Esophagus squamous epithelium (tissue), 5 donors: ENCODE data around the gene TRAPPC10. TPM values are rescaled to one million over a fixed set of nuclear protein-coding genes. Genes with fewer than 3 reads are reported as not detected.
A peak's percentile ranks its signal among the peaks of the same experiment; 100 is the strongest.

Experiments
- DNase-seq: peaks from one replicate; lab custom pipeline; 2025; lab: John Stamatoyannopoulos, UW
- H3K27ac ChIP-seq, 4 donors: fragments of 200-600 bp; sonication (generic); one replicate each; pipeline ENCODE4 v1.5.1; 2016 to 2019; ENCODE audit warnings: mild to moderate bottlenecking in 1 of 4
- H3K27me3 ChIP-seq, 4 donors: fragments of 200-600 bp; sonication (generic); 1 replicate in 3 of 4; 2 replicates in 1 of 4; pipeline versions ENCODE4 v1.5.1 to v1.6.0; 2017 to 2021; ENCODE audit warnings: antibody characterized with exemption in 1 of 4
- H3K36me3 ChIP-seq, 3 donors: fragments of 200-600 bp; sonication (generic); one replicate each; pipeline ENCODE4 v1.5.1; 2016 to 2019
- H3K4me1 ChIP-seq, 3 donors: fragments of 200-600 bp; sonication (generic); one replicate each; pipeline ENCODE4 v1.5.1; 2017 to 2019
- H3K4me3 ChIP-seq, 4 donors: fragments of 200-600 bp; sonication (generic); 1 replicate in 3 of 4; 2 replicates in 1 of 4; pipeline ENCODE4 v1.5.1; 2016 to 2019; ENCODE audit warnings: mild to moderate bottlenecking in 2 of 4, moderate library complexity in 1 of 4
- H3K9me3 ChIP-seq, 3 donors: fragments of 200-600 bp; sonication (generic); one replicate each; pipeline ENCODE4 v1.5.1; 2016 to 2019
- POLR2A ChIP-seq, 4 donors: fragments of 450-650 bp; IDR thresholded peaks; one replicate each; pipeline ENCODE4 v1.6.1; 2017; ENCODE audit warnings: antibody characterized with exemption in 4 of 4, mild to moderate bottlenecking in 4 of 4, moderate library complexity in 3 of 4
- WGBS, 2 donors: methylation state at CpG; one replicate each; pipeline ENCODE4 v1.1.5; 2018; 5-methylcytosine and 5-hydroxymethylcytosine counted together
- intact Hi-C: fragments of 100-400 bp; cut with DNase I; formaldehyde crosslinking; loops from one replicate; pipeline ENCODE4 v1.15.0; 2022
- total RNA-seq, 4 donors: library from RNA; depleted of rRNA; stranded (reverse); fragments of >200 nt; gene quantifications; one replicate each; pipeline ENCODE4 v1.1.0, GENCODE V29; 2016
- TF ChIP-seq, protein P1 (sequence below), 6 experiments: fragments of 450-650 bp in 4 of 6; fragments of 200-600 bp in 2 of 6; sonication (generic) in 2 of 6; IDR thresholded peaks; one replicate each; pipeline ENCODE4 v1.5.1; 2016 to 2019; ENCODE audit warnings: antibody characterized with exemption in 6 of 6, mild to moderate bottlenecking in 4 of 6, moderate library complexity in 4 of 6
- donor health status: DM: yes; HTN: yes; CAD: no.

The TRAPPC10 gene
- total RNA-seq, 4 donors from 2014 or later, result 16.8 to 26.6 (median 20.7) TPM

DNA sequence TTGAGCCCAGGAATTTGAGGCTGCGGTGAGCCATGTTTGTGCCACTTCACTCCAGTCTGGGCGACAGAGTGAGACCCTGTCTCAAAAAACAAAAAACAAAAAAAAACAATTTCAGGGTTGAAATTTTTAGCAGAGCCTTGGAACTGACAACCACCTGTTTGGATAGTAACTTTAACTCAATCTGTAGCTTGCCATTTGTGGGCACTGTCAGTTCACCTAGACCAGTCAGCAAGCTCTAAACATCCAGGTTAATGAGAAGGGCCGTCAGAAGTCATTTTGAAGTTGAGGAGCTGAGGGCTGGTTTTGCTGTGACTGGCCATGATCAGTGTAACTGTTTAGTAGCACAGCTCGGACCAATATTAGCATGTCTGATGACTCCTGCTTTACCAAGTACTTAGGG is 8.4 kb downstream of the TRAPPC10 start:
- intact Hi-C loops, result no loop called here

DNA sequence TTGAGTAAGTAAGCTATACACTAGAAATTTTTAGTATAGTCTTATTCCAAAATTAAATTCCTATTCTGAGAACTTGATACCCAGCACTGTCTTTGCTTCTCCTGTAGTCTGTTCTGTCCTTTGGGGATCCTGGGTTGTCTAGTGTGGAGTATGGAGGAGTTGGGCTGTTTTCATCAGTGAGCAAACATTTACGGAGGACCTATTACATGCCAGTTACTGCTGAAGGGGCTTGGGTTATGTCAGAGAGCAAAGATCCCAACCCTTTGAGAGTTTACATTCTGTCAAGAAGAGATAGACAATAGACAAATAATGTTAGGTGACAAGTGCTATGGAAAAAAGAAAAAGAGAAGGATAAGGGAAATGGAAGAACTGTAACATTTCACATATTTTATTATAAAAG is 9.0 kb downstream of the TRAPPC10 start:
- intact Hi-C loops, result no loop called here
- Histone ChIP-seq H3K36me3 (no peaks in the 10 kb centered on the region), H3K4me1 (peaks cover 9 to 73% (median 15%) of the 10 kb centered on the region in 3 donors), H3K27ac (no peak overlapping the region), H3K9me3 (no peaks in the 10 kb centered on the region), H3K4me3 (no peak overlapping the region), H3K27me3 (no peaks in the 10 kb centered on the region)
- DNase-seq, result no peak
- WGBS, 2 donors, result 80 to 85% methylated on average over 1 of the region's 1 CpG
- TF ChIP-seq, protein P1, sequence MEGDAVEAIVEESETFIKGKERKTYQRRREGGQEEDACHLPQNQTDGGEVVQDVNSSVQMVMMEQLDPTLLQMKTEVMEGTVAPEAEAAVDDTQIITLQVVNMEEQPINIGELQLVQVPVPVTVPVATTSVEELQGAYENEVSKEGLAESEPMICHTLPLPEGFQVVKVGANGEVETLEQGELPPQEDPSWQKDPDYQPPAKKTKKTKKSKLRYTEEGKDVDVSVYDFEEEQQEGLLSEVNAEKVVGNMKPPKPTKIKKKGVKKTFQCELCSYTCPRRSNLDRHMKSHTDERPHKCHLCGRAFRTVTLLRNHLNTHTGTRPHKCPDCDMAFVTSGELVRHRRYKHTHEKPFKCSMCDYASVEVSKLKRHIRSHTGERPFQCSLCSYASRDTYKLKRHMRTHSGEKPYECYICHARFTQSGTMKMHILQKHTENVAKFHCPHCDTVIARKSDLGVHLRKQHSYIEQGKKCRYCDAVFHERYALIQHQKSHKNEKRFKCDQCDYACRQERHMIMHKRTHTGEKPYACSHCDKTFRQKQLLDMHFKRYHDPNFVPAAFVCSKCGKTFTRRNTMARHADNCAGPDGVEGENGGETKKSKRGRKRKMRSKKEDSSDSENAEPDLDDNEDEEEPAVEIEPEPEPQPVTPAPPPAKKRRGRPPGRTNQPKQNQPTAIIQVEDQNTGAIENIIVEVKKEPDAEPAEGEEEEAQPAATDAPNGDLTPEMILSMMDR (IDR thresholded peaks at IDR 0.05), result no peak
- TF ChIP-seq POLR2A (IDR thresholded peaks at IDR 0.05), result no peak

More for the DNA sequence above, 8.4 kb downstream of the TRAPPC10 start:
- Histone ChIP-seq H3K36me3 (no peaks in the 10 kb centered on the region), H3K27ac (no peak overlapping the region), H3K4me1 (peaks cover 4 to 73% (median 10%) of the 10 kb centered on the region in 3 donors), H3K27me3 (no peaks in the 10 kb centered on the region), H3K4me3 (no peak overlapping the region), H3K9me3 (no peaks in the 10 kb centered on the region)
- TF ChIP-seq POLR2A (IDR thresholded peaks at IDR 0.05), result no peak
- TF ChIP-seq, protein P1 (IDR thresholded peaks at IDR 0.05), result no peak
- WGBS, 2 donors, result 88 to 90% methylated on average over 4 of the region's 4 CpGs
- DNase-seq, result no peak

DNA sequence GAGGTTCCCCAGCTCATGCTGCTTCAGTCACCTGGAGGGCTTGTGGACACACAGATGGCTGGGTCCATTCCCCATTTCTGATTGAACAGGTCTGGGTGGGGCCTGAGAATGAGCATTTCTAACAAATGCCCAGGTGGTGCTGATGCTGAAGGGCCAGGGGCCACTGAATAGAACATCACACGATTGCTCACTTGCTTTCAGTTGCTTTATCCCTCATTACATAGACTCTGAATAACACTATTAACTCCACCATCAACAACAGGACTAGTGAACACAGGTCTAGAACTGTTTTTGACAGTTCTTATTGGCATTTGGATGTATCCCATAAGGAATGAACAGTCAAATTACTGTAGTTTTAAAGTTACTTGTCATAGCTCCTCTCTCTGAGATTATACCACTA is 12.1 kb downstream of the TRAPPC10 start:
- Histone ChIP-seq H3K36me3 (no peaks in the 10 kb centered on the region), H3K4me1 (peaks cover 15 to 55% (median 20%) of the 10 kb centered on the region in 3 donors), H3K27ac (no peak overlapping the region), H3K27me3 (no peaks in the 10 kb centered on the region), H3K9me3 (no peaks in the 10 kb centered on the region), H3K4me3 (no peak overlapping the region)
- intact Hi-C loops, result no loop called here
- WGBS, 2 donors, result 42 to 44% methylated on average over 1 of the region's 1 CpG
- DNase-seq, result no peak
- no peak for TF ChIP-seq POLR2A (IDR thresholded peaks at IDR 0.05)

DNA sequence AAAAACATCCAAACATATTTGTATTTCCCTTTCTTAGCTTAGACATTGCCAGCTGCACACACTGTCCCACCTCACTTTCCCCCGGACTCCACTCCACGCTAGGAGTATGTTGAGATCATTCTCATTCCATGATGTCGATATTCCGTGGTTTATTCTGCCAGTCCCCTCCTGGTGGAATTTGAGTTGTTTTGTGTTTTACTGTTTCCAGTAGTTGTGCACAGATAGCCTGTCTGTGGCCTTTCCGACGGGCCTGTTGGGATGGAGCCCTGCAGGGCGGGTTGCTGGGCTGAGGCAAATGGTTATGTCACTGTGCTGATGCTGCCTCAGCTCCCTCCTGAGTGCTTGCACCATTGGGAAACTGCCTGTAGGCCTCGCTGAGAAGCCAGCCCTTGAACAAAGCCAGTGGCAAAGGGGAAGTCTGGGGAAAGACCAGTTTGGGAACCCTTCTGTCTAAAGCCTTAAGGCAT is 12.8 kb downstream of the TRAPPC10 start:
- Histone ChIP-seq H3K4me3 (peak overlapping the region in 1 of 4 donors; percentile 3), H3K27ac (peak overlapping the region; percentile 21 to 66 (median 45)), H3K4me1 (peaks cover 15 to 55% (median 20%) of the 10 kb centered on the region in 3 donors), H3K27me3 (no peaks in the 10 kb centered on the region), H3K36me3 (no peaks in the 10 kb centered on the region), H3K9me3 (no peaks in the 10 kb centered on the region)
- no peak for DNase-seq
- intact Hi-C loops, result no loop called here
- TF ChIP-seq POLR2A (IDR thresholded peaks at IDR 0.05), result no peak
- TF ChIP-seq, protein P1 (IDR thresholded peaks at IDR 0.05), result peak in 1 of 6 experiments; percentile 31
- WGBS, 2 donors, result 38 to 49% methylated on average over 7 of the region's 8 CpGs

DNA sequence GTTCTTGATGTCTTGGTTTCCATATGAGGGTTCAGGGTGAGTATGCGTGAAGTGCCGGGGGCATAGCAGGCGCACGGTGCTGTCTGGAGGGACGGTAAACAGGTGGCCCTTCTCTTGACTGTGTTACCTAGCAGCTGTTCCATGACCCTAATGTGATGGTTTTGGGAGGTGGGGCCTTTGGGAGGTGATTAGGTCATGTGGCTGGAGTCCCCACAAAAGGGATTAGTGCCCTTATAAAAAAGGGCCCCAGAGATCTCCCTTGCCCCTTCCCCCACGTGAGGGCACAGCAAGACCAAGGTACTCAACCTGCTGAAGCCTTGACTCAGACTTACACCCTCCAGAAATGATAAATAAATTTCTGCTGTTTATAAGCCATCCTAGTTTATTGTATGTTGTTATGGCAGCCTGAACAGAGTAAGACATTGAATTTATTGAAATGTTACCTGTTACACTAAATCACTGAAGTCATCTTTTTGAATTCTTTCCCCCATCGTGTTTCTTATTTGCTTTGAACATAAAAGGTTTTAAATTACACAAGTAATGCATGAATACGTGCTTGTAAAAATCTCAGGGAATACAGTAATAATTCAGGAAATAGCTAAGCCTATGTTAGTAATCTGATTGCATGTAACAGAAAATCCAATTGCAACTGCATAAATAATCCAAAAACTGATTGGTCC is 15.6 kb downstream of the TRAPPC10 start:
- H3K27ac ChIP-seq, result no peak overlapping the region
- TF ChIP-seq, protein P1 (IDR thresholded peaks at IDR 0.05), result no peak
- TF ChIP-seq POLR2A (IDR thresholded peaks at IDR 0.05), result no peak
- WGBS, 2 donors, result 83 to 90% methylated on average over 4 to 8 of the region's 8 CpGs
- intact Hi-C loops, result no loop called here
- H3K27me3 ChIP-seq, result no peaks in the 10 kb centered on the region
- H3K4me1 ChIP-seq, result peaks cover 15 to 39% (median 20%) of the 10 kb centered on the region in 3 donors
- peaks cover 0 to 11% (median 0%) of the 10 kb centered on the region in 3 donors for H3K36me3 ChIP-seq
- no peak for DNase-seq
- H3K4me3 ChIP-seq, result no peak overlapping the region
- H3K9me3 ChIP-seq, result no peaks in the 10 kb centered on the region
